Breast epithelium (tissue), 4 donors: ENCODE data around the gene ACACB. TPM values are rescaled to one million over a fixed set of nuclear protein-coding genes. Genes with fewer than 3 reads are reported as not detected.
"Not testable (repeated sequence)": the region's sequence is repeated elsewhere in the genome, so short reads cannot be mapped to it uniquely, and the experiment has no call there.

Experiments
- DNase-seq, 2 donors: peaks; one replicate each; pipeline ENCODE4 v3.0.0-alpha.2; 2019; ENCODE audit warnings: low spot score in 2 of 2
- H3K27ac ChIP-seq, 2 donors: fragments of 200-600 bp; sonication (generic) in 1 of 2; one replicate each; pipeline ENCODE4 v1.5.1; 2016 to 2019; ENCODE audit warnings: mild to moderate bottlenecking in 1 of 2
- H3K27me3 ChIP-seq, 2 donors: fragments of 200-600 bp; sonication (generic) in 1 of 2; one replicate each; pipeline versions ENCODE4 v1.5.1 to v1.6.0; 2017 to 2019; ENCODE audit warnings: control low read depth in 1 of 2, mild to moderate bottlenecking in 1 of 2
- H3K36me3 ChIP-seq: fragments of 200-600 bp; one replicate; pipeline ENCODE4 v1.5.1; 2019
- H3K4me1 ChIP-seq, 2 donors: fragments of 200-600 bp; sonication (generic); one replicate each; pipeline ENCODE4 v1.5.1; 2016 to 2019; ENCODE audit warnings: control low read depth in 1 of 2
- H3K4me3 ChIP-seq, 3 donors: fragments of 200-600 bp; sonication (generic); 1 replicate in 2 of 3; 2 replicates in 1 of 3; pipeline ENCODE4 v1.5.1; 2016 to 2019; ENCODE audit warnings: mild to moderate bottlenecking in 3 of 3, moderate library complexity in 2 of 3
- H3K9me3 ChIP-seq, 2 donors: fragments of 200-600 bp; sonication (generic) in 1 of 2; one replicate each; pipeline ENCODE4 v1.5.1; 2016 to 2019; ENCODE audit warnings: control low read depth in 1 of 2
- CTCF ChIP-seq, 3 donors: fragments of 450-650 bp; IDR thresholded peaks; one replicate each; pipeline ENCODE4 v1.5.1; 2016 to 2017; ENCODE audit warnings: antibody characterized with exemption in 3 of 3, mild to moderate bottlenecking in 3 of 3, moderate library complexity in 3 of 3
- POLR2A ChIP-seq: fragments of 450-650 bp; IDR thresholded peaks from one replicate; pipeline ENCODE4 v1.6.1; 2016; ENCODE audit warnings: antibody characterized with exemption, mild to moderate bottlenecking, moderate library complexity
- POLR2AphosphoS5 ChIP-seq, 3 donors: sonication (generic); formaldehyde crosslinking; IDR thresholded peaks; one replicate each; pipeline ENCODE4 v1.6.1; 2017; ENCODE audit warnings: antibody characterized with exemption in 3 of 3
- intact Hi-C: fragments of 100-400 bp; cut with DNase I; formaldehyde crosslinking; loops from one replicate; pipeline ENCODE4 v1.15.1; 2023; ENCODE audit warnings: low total_unique reads
- total RNA-seq, 3 donors: library from RNA; depleted of rRNA; stranded (reverse); fragments of >200 nt; gene quantifications; one replicate each; pipeline ENCODE4 v1.1.0, GENCODE V29; 2016

The ACACB gene
- total RNA-seq, 3 donors from 2014 or later, result 223 to 957 (median 301) TPM

DNA sequence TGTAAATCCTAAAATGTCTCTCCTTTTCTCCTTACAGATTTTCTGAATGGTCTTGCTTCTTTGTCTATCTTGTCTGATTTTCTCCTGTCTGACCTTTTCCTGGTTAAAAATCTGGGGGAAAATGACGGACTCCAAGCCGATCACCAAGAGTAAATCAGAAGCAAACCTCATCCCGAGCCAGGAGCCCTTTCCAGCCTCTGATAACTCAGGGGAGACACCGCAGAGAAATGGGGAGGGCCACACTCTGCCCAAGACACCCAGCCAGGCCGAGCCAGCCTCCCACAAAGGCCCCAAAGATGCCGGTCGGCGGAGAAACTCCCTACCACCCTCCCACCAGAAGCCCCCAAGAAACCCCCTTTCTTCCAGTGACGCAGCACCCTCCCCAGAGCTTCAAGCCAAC lies 23.0 kb downstream of the ACACB start:
- Histone ChIP-seq H3K27ac (peak overlapping the region in 1 of 2 donors; percentile 7), H3K4me3 (no peak overlapping the region), H3K36me3 (no peaks in the 10 kb centered on the region), H3K9me3 (no peaks in the 10 kb centered on the region), H3K27me3 (no peaks in the 10 kb centered on the region), H3K4me1 (peaks cover 0 to 2% of the 10 kb centered on the region in 2 donors)
- DNase-seq, result no peak
- TF ChIP-seq POLR2AphosphoS5 (IDR thresholded peaks at IDR 0.05) (no peak), POLR2A (no peak), CTCF (IDR thresholded peaks at IDR 0.05) (no peak)
- intact Hi-C loops, result no loop called here

DNA sequence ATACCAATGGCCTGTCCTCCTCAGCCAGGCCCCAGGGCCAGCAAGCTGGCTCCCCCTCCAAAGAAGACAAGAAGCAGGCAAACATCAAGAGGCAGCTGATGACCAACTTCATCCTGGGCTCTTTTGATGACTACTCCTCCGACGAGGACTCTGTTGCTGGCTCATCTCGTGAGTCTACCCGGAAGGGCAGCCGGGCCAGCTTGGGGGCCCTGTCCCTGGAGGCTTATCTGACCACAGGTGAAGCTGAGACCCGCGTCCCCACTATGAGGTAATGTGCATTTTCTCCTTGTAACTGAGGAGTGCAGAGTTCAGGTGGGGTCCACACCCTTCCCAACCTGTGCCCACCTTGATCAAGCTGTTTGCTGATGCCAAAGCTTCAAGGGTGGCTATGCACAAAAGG lies 23.4 kb downstream of the ACACB start:
- Histone ChIP-seq H3K4me1 (no peaks in the 10 kb centered on the region), H3K27ac (peak overlapping the region in 1 of 2 donors; percentile 7), H3K27me3 (no peaks in the 10 kb centered on the region), H3K36me3 (no peaks in the 10 kb centered on the region), H3K4me3 (no peak overlapping the region), H3K9me3 (no peaks in the 10 kb centered on the region)
- intact Hi-C loops, result no loop called here
- TF ChIP-seq POLR2A (no peak), POLR2AphosphoS5 (IDR thresholded peaks at IDR 0.05) (no peak), CTCF (IDR thresholded peaks at IDR 0.05) (no peak)
- no peak for DNase-seq

DNA sequence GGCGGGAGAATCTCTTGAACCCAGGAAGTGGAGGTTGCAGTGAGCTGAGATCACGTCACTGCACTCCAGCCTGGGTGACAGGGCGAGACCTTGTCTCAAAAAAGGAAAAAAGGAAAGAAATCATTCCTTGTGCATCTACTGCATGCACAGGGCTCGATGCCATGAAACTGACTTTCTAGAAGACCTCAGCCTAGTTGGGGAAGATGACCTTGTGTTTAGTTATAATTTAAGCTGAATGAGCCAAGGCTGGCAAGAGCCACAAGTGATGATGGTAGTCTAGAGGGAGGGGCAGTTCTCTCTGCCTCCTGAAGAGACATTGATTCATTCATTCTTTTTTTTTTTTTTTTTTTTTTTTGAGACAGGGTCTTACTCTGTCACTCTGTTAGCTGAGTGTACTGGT lies 24.2 kb downstream of the ACACB start:
- Histone ChIP-seq H3K4me3 (no peak overlapping the region), H3K9me3 (no peaks in the 10 kb centered on the region), H3K36me3 (no peaks in the 10 kb centered on the region), H3K4me1 (no peaks in the 10 kb centered on the region), H3K27ac (no peak overlapping the region), H3K27me3 (no peaks in the 10 kb centered on the region)
- intact Hi-C loops, result no loop called here
- no peak for DNase-seq
- TF ChIP-seq POLR2A (no peak), POLR2AphosphoS5 (IDR thresholded peaks at IDR 0.05) (no peak), CTCF (IDR thresholded peaks at IDR 0.05) (no peak)

GRCh38 chr12:109144224-109144623 lies 27.8 kb downstream of the ACACB start:
- TF ChIP-seq POLR2AphosphoS5 (IDR thresholded peaks at IDR 0.05) (no peak), CTCF (IDR thresholded peaks at IDR 0.05) (no peak), POLR2A (no peak)
- DNase-seq, result no peak
- Histone ChIP-seq H3K36me3 (no peaks in the 10 kb centered on the region), H3K9me3 (no peaks in the 10 kb centered on the region), H3K27ac (no peak overlapping the region), H3K4me1 (no peaks in the 10 kb centered on the region), H3K27me3 (no peaks in the 10 kb centered on the region), H3K4me3 (no peak overlapping the region)
- intact Hi-C loops, result no loop called here

- H3K4me3 ChIP-seq, H3K36me3 ChIP-seq, H3K9me3 ChIP-seq, intact Hi-C loops, DNase-seq, H3K4me1 ChIP-seq, H3K27me3 ChIP-seq: not testable (repeated sequence)
- H3K27ac ChIP-seq, result peak overlapping the region in 1 of 2 donors; percentile 69
Measured at GRCh38 chr12:109147126-109147525, 30.7 kb downstream of the ACACB start.

- Histone ChIP-seq H3K9me3 (no peaks in the 10 kb centered on the region), H3K4me1 (no peaks in the 10 kb centered on the region), H3K27me3 (no peaks in the 10 kb centered on the region), H3K4me3 (no peak overlapping the region), H3K27ac (peak overlapping the region; percentile 65 to 83), H3K36me3 (no peaks in the 10 kb centered on the region)
- peak in 1 of 2 donors; percentile 30 for DNase-seq
- TF ChIP-seq POLR2A (no peak), CTCF (IDR thresholded peaks at IDR 0.05) (no peak), POLR2AphosphoS5 (IDR thresholded peaks at IDR 0.05) (peak; percentile 27 to 81 (median 56))
- intact Hi-C loops, result no loop called here
Measured at GRCh38 chr12:109147954-109148353, 31.6 kb downstream of the ACACB start.
